ENCODE data around the gene ZFP92. TPM values are rescaled to one million over a fixed set of nuclear protein-coding genes. Genes with fewer than 3 reads are reported as not detected.

Gene ZFP92
- total RNA-seq, 1 donor from 2014 or later = 0.45 TPM

GRCh38 chrX:153433781-153434285, 22.6 kb downstream of the ZFP92 start:
- DNase-seq (ENCODE audit: low spot score) (no peak), ATAC-seq (no peak)

GRCh38 chrX:153434801-153435200, 23.5 kb downstream of the ZFP92 start:
- no peak for DNase-seq (ENCODE audit: low spot score)
- no peak for ATAC-seq

- ATAC-seq (no peak), DNase-seq (ENCODE audit: low spot score) (no peak)
These were observed 24.6 kb downstream of the ZFP92 start for GRCh38 chrX:153435845-153436244.

- ATAC-seq (peak; percentile 73), DNase-seq (ENCODE audit: low spot score) (no peak)
These were observed 27.3 kb downstream of the ZFP92 start for GRCh38 chrX:153438532-153438931.

GRCh38 chrX:153439977-153440376, 28.7 kb downstream of the ZFP92 start:
- DNase-seq (ENCODE audit: low spot score) (no peak), ATAC-seq (no peak)

- ATAC-seq (no peak), DNase-seq (ENCODE audit: low spot score) (no peak)
These were observed 29.4 kb downstream of the ZFP92 start for GRCh38 chrX:153440556-153441135.

- DNase-seq (ENCODE audit: low spot score) = no peak
- ATAC-seq = no peak
These were observed 30.0 kb downstream of the ZFP92 start for GRCh38 chrX:153441296-153441695.

- DNase-seq (ENCODE audit: low spot score) = no peak
- ATAC-seq = no peak
These were observed 30.7 kb downstream of the ZFP92 start for GRCh38 chrX:153441981-153442380.

- ATAC-seq = no peak
- no peak for DNase-seq (ENCODE audit: low spot score)
These were observed 31.2 kb downstream of the ZFP92 start for GRCh38 chrX:153442463-153442862.

GRCh38 chrX:153443476-153444332, 32.4 kb downstream of the ZFP92 start:
- ATAC-seq (no peak), DNase-seq (ENCODE audit: low spot score) (no peak)

GRCh38 chrX:153444333-153445011, 33.2 kb downstream of the ZFP92 start:
- ATAC-seq (peak; percentile 19), DNase-seq (ENCODE audit: low spot score) (no peak)

GRCh38 chrX:153445106-153445855, 34.0 kb downstream of the ZFP92 start:
- no peak for ATAC-seq
- DNase-seq (ENCODE audit: low spot score) = no peak

- ATAC-seq (no peak), DNase-seq (ENCODE audit: low spot score) (no peak)
These were observed 34.8 kb downstream of the ZFP92 start, which contains the start of gene TREX2 for GRCh38 chrX:153445856-153446635. TREX2 (minus strand) TSS chrX:153446056; CDS start chrX:153445430, 626 bp downstream.

- DNase-seq (ENCODE audit: low spot score) = no peak
- ATAC-seq = no peak
These were observed 35.3 kb downstream of the ZFP92 start for GRCh38 chrX:153446636-153446936.

- ATAC-seq = no peak
These were observed 35.8 kb downstream of the ZFP92 start for GRCh38 chrX:153446950-153447580.

GRCh38 chrX:153447581-153447960, 36.3 kb downstream of the ZFP92 start:
- no peak for DNase-seq (ENCODE audit: low spot score)
- ATAC-seq = no peak

More at GRCh38 chrX:153446950-153447580, 35.8 kb downstream of the ZFP92 start:
- DNase-seq (ENCODE audit: low spot score) = no peak

- ATAC-seq (no peak), DNase-seq (ENCODE audit: low spot score) (no peak)
These were observed 37.5 kb downstream of the ZFP92 start for GRCh38 chrX:153448556-153449367.

- DNase-seq (ENCODE audit: low spot score) (no peak), ATAC-seq (no peak)
These were observed 38.3 kb downstream of the ZFP92 start for GRCh38 chrX:153449368-153450113.
